K562 treated with DMSO at 1 percent for 4 hours (cell line): ENCODE data around the gene GPRC5C. TPM values are rescaled to one million over a fixed set of nuclear protein-coding genes. Genes with fewer than 3 reads are reported as not detected.

Experiments used
- total RNA-seq: library from RNA; unstranded; fragments of 300-600 nt; gene quantifications from 2 replicates; pipeline ENCODE4 v1.2.3, GENCODE V29; 2022; ENCODE audit not compliant: insufficient read depth

GPRC5C gene
- 6.6 and 15.4 TPM in 2 replicates for total RNA-seq

GRCh38 chr17:74431568-74432423 is at the start of gene GPRC5C:
Gene GPRC5C, plus strand, starts transcription at chr17:74432088. Its CDS starts 7,689 bp downstream, at chr17:74439777.

GRCh38 chr17:74466111-74466827 is 34.4 kb downstream of the GPRC5C start, which contains the start of gene CD300A:
Gene CD300A, plus strand, starts transcription at chr17:74466634. Its CDS starts 70 bp downstream, at chr17:74466704.

Other genes with a start within 250 kb of the GPRC5C start
- gene RPL38, start 228.4 kb upstream of the GPRC5C start, total RNA-seq = 2,000 and 2,045 TPM in 2 replicates
- gene TTYH2, start 218.5 kb upstream of the GPRC5C start, total RNA-seq = 1.2 and 1.3 TPM in 2 replicates
- not detected in 2 replicates for gene DNAI2, start 157.9 kb upstream of the GPRC5C start, total RNA-seq
- not detected in 2 replicates for gene KIF19, start 105.9 kb upstream of the GPRC5C start, total RNA-seq
- not detected in 2 replicates for gene BTBD17, start 70.2 kb upstream of the GPRC5C start, total RNA-seq
- gene GPR142, start 64.6 kb upstream of the GPRC5C start, total RNA-seq = not detected in 2 replicates
- 1.5 and 3.1 TPM in 2 replicates for gene CD300A, start 34.5 kb downstream of the GPRC5C start, total RNA-seq
- not detected in 2 replicates for gene CD300LB, start 99.4 kb downstream of the GPRC5C start, total RNA-seq
- gene CD300C, start 114.0 kb downstream of the GPRC5C start, total RNA-seq = not detected in 2 replicates
- not detected in 2 replicates for gene CD300H, start 135.4 kb downstream of the GPRC5C start, total RNA-seq
- gene CD300LD, start 160.2 kb downstream of the GPRC5C start, total RNA-seq = not detected in 2 replicates
- gene CD300E, start 191.7 kb downstream of the GPRC5C start, total RNA-seq = not detected in 2 replicates